ENCODE results near the gene TMEM132C.

- no peak for TF ChIP-seq CTCF (IDR thresholded peaks at IDR 0.05)
- TF ChIP-seq EZH2 (IDR thresholded peaks at IDR 0.05) = no peak
- TF ChIP-seq EZH2phosphoT487 (IDR thresholded peaks at IDR 0.05) = no peak
Observed at GRCh38 chr12:128408669-128409068, 141.7 kb downstream of the TMEM132C start.
